ENCODE measurements around the gene SCN2B. TPM values are rescaled to one million over a fixed set of nuclear protein-coding genes. Genes with fewer than 3 reads are reported as not detected.

Gene SCN2B
- total and polyA plus RNA-seq, 2 of the 13 experiments (the other 11 are each of a cell fraction or from before 2014, with no cell fraction given): 0.01 to 0.02 TPM

DNA sequence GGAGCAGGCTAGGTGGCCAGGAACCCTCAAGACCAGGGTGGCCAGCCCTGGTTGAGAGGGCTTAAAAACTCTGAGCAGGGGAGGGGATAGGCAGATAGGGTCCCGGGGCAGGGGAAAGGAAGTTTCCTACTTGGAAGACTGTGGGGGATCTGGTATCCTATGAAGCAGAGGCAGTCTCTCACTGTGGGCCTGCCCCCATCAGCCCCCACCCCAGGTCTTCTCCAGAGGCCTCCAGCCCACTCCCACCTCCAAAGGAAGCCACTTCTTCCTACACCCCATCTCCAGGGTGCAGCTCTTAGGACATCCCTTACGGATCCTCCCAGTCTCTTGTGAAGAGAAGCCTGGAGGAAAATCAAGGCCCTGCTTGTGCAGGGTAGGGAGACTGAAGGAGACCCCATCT lies 40.1 kb downstream of the SCN2B start:
- H4K20me1 ChIP-seq (ENCODE audit: insufficient read depth, low read length): no peaks in the 10 kb centered on the region
- H2AFZ ChIP-seq (ENCODE audit: low read length): no peak overlapping the region
- intact Hi-C loops (cut with micrococcal nuclease; ENCODE audit: unreplicated experiment) (no loop called here), in situ Hi-C loops (cut with HindIII; ENCODE audit: extremely low pct_ligation_motif_present, low pct_unique_long_range_greater_than_20kb) (loop anchor here (25.0 kb wide), 1 partner anchor 351 kb away; no protein-coding TSS in a partner anchor)
- no TSS peak for BruUV-seq (replicated peaks)
- ChIA-PET POLR2A (no interaction called here), CTCF (ENCODE audit: low intra/inter-chr PET ratio, low total read pairs) (no interaction called here)
- no peaks in the 10 kb centered on the region for H3K4me1 ChIP-seq (ENCODE audit: insufficient read depth, low read length)
- ATAC-seq (no peak), DNase-seq (ENCODE audit: low spot score) (no peak), FAIRE-seq (no peak)
- no peaks in the 10 kb centered on the region for H3K36me3 ChIP-seq (replicated peaks in 1 of 2; ENCODE audit: control insufficient read depth in 1 of 2, insufficient read depth in 2 of 2, low read length in 2 of 2)
- H3K9ac ChIP-seq (ENCODE audit: insufficient read depth, low read depth, low read length): no peak overlapping the region
- H3K27me3 ChIP-seq (ENCODE audit: control insufficient read depth in 1 of 2, insufficient read depth in 2 of 2, low read length in 2 of 2): peaks cover 12 to 45% of the 10 kb centered on the region in 2 experiments; a peak in 4 of 5 replicates
- no peak overlapping the region for H3K4me2 ChIP-seq (ENCODE audit: low read depth, low read length)
- no peak for TF ChIP-seq ZGPAT (CRISPR knock-in tag; IDR thresholded peaks at IDR 0.05)
- no peak for TF ChIP-seq SP1 (IDR thresholded peaks at IDR 0.05)
- no peak for TF ChIP-seq SP1 (CRISPR knock-in tag; IDR thresholded peaks at IDR 0.05)
- TF ChIP-seq ZNF230 (CRISPR knock-in tag; IDR thresholded peaks at IDR 0.05): no peak
- TF ChIP-seq ARNT2 (CRISPR knock-in tag; IDR thresholded peaks at IDR 0.05; ENCODE audit: low read depth): no peak
- no peak for TF ChIP-seq RXRB (CRISPR knock-in tag; IDR thresholded peaks at IDR 0.05; ENCODE audit: borderline replicate concordance)
- no peak for TF ChIP-seq ATRX (CRISPR knock-in tag; IDR thresholded peaks at IDR 0.05; ENCODE audit: borderline replicate concordance)
- no peak for TF ChIP-seq KLF9 (CRISPR knock-in tag; IDR thresholded peaks at IDR 0.05; ENCODE audit: low read depth)
- no peak for TF ChIP-seq ZNF792 (CRISPR knock-in tag; IDR thresholded peaks at IDR 0.05)
- TF ChIP-seq PHF20 (CRISPR knock-in tag; IDR thresholded peaks at IDR 0.05): no peak
- TF ChIP-seq MEF2D (CRISPR knock-in tag; IDR thresholded peaks at IDR 0.05): no peak
- no peak for TF ChIP-seq RNF2 (conservative IDR thresholded peaks at IDR 0.05; ENCODE audit: low read depth)
- TF ChIP-seq KLF6 (CRISPR knock-in tag; IDR thresholded peaks at IDR 0.05): no peak
- WGBS (ENCODE audit: low lambda C conversion rate): 38% methylated on average over 2 of the region's 2 CpGs
- H3K9me3 ChIP-seq (ENCODE audit: low read length): no peaks in the 10 kb centered on the region
- no peak overlapping the region for H3K27ac ChIP-seq (ENCODE audit: extremely low read length, insufficient read depth, low read length)
- no peak overlapping the region for H3K4me3 ChIP-seq (replicated peaks in 1 of 3; ENCODE audit: insufficient read depth in 1 of 3, low read depth in 2 of 3, low read length in 3 of 3)
- H3K79me2 ChIP-seq (ENCODE audit: insufficient read depth, low read length): no peaks in the 10 kb centered on the region
